PC-3 (cell line): Measurements from ENCODE around the gene SYPL1. TPM values are rescaled to one million over a fixed set of nuclear protein-coding genes. Genes with fewer than 3 reads are reported as not detected.

Experiments
- ATAC-seq: fragments of 200-7000 bp; cut with Tn5 transposase; 2 replicates; pipeline ENCODE4 v1.9.1; 2020; ENCODE audit warnings: mild to moderate bottlenecking, moderate library complexity
- BruUV-seq: library from RNA; stranded (reverse); fragments of 400-500 nt; replicated peaks from 2 replicates; lab custom pipeline; 2021; lab: Mats Ljungman, UMichigan
- CTCF ChIA-PET: fragments of 300-600 bp; sonication (Branson Sonifier 250); formaldehyde crosslinking; loops from one replicate; lab custom pipeline; 2022; ENCODE audit warnings: antibody characterized with exemption; lab: Charles Lee
- POLR2A ChIA-PET: fragments of 300-600 bp; sonication (Branson Sonifier 250); formaldehyde crosslinking; loops from one replicate; lab custom pipeline; 2022; ENCODE audit warnings: antibody characterized with exemption; ENCODE audit not compliant: unreplicated experiment; lab: Charles Lee
- DNase-seq: peaks from one replicate; pipeline ENCODE4 v3.0.0-alpha.2; 2015
- H2AFZ ChIP-seq: fragments of 300-600 bp; sonication (generic); 2 replicates; pipeline ENCODE4 v1.6.0; 2016; ENCODE audit warnings: antibody characterized with exemption, low read length
- H3F3A ChIP-seq: fragments of 300-600 bp; sonication (generic); one replicate; pipeline ENCODE4 v1.6.0; 2017; ENCODE audit warnings: antibody characterized with exemption, low read length, control low read depth, mild to moderate bottlenecking; ENCODE audit not compliant: unreplicated experiment
- H3K27ac ChIP-seq: fragments of 300-600 bp; sonication (generic); 2 replicates; pipeline ENCODE4 v1.5.1; 2016; ENCODE audit warnings: mild to moderate bottlenecking, low read length
- H3K27me3 ChIP-seq: fragments of 300-600 bp; sonication (generic); 2 replicates; pipeline ENCODE4 v1.6.1; 2016; ENCODE audit warnings: low read length, mixed read lengths
- H3K36me3 ChIP-seq: fragments of 300-600 bp; sonication (generic); 2 replicates; pipeline ENCODE4 v1.6.1; 2016; ENCODE audit warnings: low read depth, mixed run types, low read length, mixed read lengths
- H3K4me1 ChIP-seq: fragments of 300-600 bp; sonication (generic); 2 replicates; pipeline ENCODE4 v1.5.1; 2016; ENCODE audit warnings: low read length; ENCODE audit not compliant: insufficient read depth
- H3K4me2 ChIP-seq: fragments of 300-600 bp; sonication (generic); 2 replicates; pipeline ENCODE4 v1.6.0; 2016; ENCODE audit warnings: low read length
- H3K4me3 ChIP-seq: fragments of 300-600 bp; sonication (generic); 2 replicates; pipeline ENCODE4 v1.5.1; 2016; ENCODE audit warnings: mild to moderate bottlenecking, low read length, mixed read lengths
- H3K79me2 ChIP-seq: fragments of 300-600 bp; sonication (generic); 2 replicates; pipeline ENCODE4 v1.6.1; 2017; ENCODE audit warnings: low read length, mixed read lengths
- H3K9ac ChIP-seq: fragments of 300-600 bp; sonication (generic); 2 replicates; pipeline ENCODE4 v1.6.0; 2016; ENCODE audit warnings: mild to moderate bottlenecking, low read length
- H3K9me2 ChIP-seq: fragments of 300-600 bp; sonication (generic); replicated peaks from 2 replicates; pipeline ENCODE4 v1.6.1; 2016; ENCODE audit warnings: mixed run types, low read length, mixed read lengths
- H3K9me3 ChIP-seq: fragments of 300-600 bp; sonication (generic); 2 replicates; pipeline ENCODE4 v1.6.1; 2016; ENCODE audit warnings: low read length, mixed read lengths
- H4K20me1 ChIP-seq: fragments of 300-600 bp; sonication (generic); 2 replicates; pipeline ENCODE4 v1.6.1; 2016; ENCODE audit warnings: low read length, mixed read lengths
- EZH2 ChIP-seq: fragments of 300-600 bp; sonication (generic); IDR thresholded peaks from one replicate; pipeline ENCODE4 v1.6.1; 2017; ENCODE audit warnings: antibody characterized with exemption, mild to moderate bottlenecking, low read length; ENCODE audit not compliant: unreplicated experiment
- EZH2phosphoT487 ChIP-seq: fragments of 300-600 bp; sonication (generic); IDR thresholded peaks from 2 replicates; pipeline ENCODE4 v1.6.1; 2018; ENCODE audit warnings: mild to moderate bottlenecking, antibody characterized with exemption, low read length, borderline replicate concordance
- intact Hi-C: fragments of 100-400 bp; cut with micrococcal nuclease; formaldehyde crosslinking; loops from 2 replicates; pipeline ENCODE4 v1.9.0; 2023
- total RNA-seq: library from RNA; depleted of rRNA; stranded (reverse); fragments of >200 nt; gene quantifications from 2 replicates; pipeline ENCODE4 v1.2.3, GENCODE V29; 2014
- TF ChIP-seq, protein P1 (sequence below): fragments of 300-600 bp; sonication (generic); conservative IDR thresholded peaks from 2 replicates; pipeline ENCODE4 v1.5.1; 2017; ENCODE audit warnings: antibody characterized with exemption, low read depth, mild to moderate bottlenecking, low read length

Gene SYPL1
- total RNA-seq, 1 experiment from 2014 or later, result 45.9 TPM

DNA sequence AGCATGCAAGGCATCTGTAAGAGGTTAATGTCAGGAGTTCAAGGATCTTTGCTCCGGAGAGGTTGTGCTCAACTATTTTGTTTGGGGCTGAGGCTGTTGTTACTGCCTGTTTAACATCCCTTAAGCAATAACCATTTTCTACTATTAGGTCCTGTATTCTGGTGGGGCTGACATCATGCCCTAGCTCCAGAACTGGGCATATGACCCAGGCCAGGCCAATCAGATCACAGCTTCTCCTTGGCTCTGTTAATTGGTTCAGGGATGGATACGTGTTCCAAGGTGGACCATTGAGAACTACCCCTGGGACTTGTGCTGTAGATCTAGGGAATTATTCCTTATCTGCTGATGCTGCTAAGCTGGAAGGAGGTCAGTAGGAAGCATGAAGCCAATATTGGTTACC, 67.0 kb downstream of the SYPL1 start:
- H3K4me1 ChIP-seq, result peaks cover 7% of the 10 kb centered on the region
- BruUV-seq, result no TSS peak
- H3K36me3 ChIP-seq, result no peaks in the 10 kb centered on the region
- H2AFZ ChIP-seq, result no peak overlapping the region
- TF ChIP-seq EZH2 (no peak), EZH2phosphoT487 (no peak)
- TF ChIP-seq, protein P1, sequence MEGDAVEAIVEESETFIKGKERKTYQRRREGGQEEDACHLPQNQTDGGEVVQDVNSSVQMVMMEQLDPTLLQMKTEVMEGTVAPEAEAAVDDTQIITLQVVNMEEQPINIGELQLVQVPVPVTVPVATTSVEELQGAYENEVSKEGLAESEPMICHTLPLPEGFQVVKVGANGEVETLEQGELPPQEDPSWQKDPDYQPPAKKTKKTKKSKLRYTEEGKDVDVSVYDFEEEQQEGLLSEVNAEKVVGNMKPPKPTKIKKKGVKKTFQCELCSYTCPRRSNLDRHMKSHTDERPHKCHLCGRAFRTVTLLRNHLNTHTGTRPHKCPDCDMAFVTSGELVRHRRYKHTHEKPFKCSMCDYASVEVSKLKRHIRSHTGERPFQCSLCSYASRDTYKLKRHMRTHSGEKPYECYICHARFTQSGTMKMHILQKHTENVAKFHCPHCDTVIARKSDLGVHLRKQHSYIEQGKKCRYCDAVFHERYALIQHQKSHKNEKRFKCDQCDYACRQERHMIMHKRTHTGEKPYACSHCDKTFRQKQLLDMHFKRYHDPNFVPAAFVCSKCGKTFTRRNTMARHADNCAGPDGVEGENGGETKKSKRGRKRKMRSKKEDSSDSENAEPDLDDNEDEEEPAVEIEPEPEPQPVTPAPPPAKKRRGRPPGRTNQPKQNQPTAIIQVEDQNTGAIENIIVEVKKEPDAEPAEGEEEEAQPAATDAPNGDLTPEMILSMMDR, result no peak
- intact Hi-C loops, result loop anchor here (10.0 kb wide), 1 partner anchor 650 kb away; no protein-coding TSS in a partner anchor
- H3K9ac ChIP-seq, result no peak overlapping the region
- H3F3A ChIP-seq, result no peaks in the 10 kb centered on the region
- CTCF ChIA-PET, result no interaction called here
- H3K9me2 ChIP-seq, result no peaks in the 10 kb centered on the region
- no peak for ATAC-seq
- no peak overlapping the region for H3K4me3 ChIP-seq
- H3K4me2 ChIP-seq, result no peak overlapping the region
- H3K9me3 ChIP-seq, result no peaks in the 10 kb centered on the region
- H3K27me3 ChIP-seq, result no peaks in the 10 kb centered on the region
- DNase-seq, result no peak
- H3K79me2 ChIP-seq, result no peaks in the 10 kb centered on the region
- POLR2A ChIA-PET, result no interaction called here
- H3K27ac ChIP-seq, result no peak overlapping the region
- no peaks in the 10 kb centered on the region for H4K20me1 ChIP-seq

DNA sequence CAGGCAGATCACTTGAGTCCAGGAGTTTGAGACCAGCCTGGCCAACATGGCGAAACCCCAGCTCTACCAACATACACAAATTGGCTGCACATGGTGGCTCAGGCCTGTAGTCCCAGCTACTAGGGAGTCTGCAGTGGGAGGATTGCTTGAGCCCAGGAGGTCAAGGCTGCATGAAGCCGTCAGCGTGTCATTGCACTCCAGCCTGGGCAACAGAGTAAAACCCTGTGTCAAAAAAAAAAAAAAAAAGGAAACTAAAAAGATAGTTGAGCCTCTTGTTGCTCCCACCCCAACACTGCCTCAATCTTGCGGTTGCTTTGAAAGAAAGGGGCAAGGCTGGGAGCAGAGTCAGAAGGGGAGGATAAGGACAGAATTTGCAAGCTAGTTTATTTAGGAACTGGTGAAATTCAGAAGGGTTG, 69.9 kb downstream of the SYPL1 start:
- TF ChIP-seq, protein P1, result no peak
- TF ChIP-seq EZH2 (no peak), EZH2phosphoT487 (no peak)
- DNase-seq, result no peak
- H4K20me1 ChIP-seq, result no peaks in the 10 kb centered on the region
- no peaks in the 10 kb centered on the region for H3K9me3 ChIP-seq
- H3K4me2 ChIP-seq, result peak overlapping the region; percentile 71
- ChIA-PET CTCF (interaction anchor here (0.6 to 1.7 kb wide), 2 partner anchors 146 to 282 kb away, joined by 4 to 14 read pairs; no protein-coding TSS in a partner anchor), POLR2A (no interaction called here)
- no peak overlapping the region for H3K9ac ChIP-seq
- BruUV-seq, result no TSS peak
- intact Hi-C loops, result loop anchor here (1.0 to 10.0 kb wide), 5 partner anchors 33 to 647 kb away; no protein-coding TSS in a partner anchor
- no peak for ATAC-seq
- H3K27me3 ChIP-seq, result no peaks in the 10 kb centered on the region
- H3K9me2 ChIP-seq, result no peaks in the 10 kb centered on the region
- H2AFZ ChIP-seq, result peak overlapping the region; percentile 67
- H3K27ac ChIP-seq, result no peak overlapping the region
- H3K36me3 ChIP-seq, result no peaks in the 10 kb centered on the region
- H3F3A ChIP-seq, result no peaks in the 10 kb centered on the region
- no peak overlapping the region for H3K4me3 ChIP-seq
- H3K4me1 ChIP-seq, result peaks cover 5% of the 10 kb centered on the region
- no peaks in the 10 kb centered on the region for H3K79me2 ChIP-seq

GRCh38 chr7:106041140-106041717, 70.9 kb downstream of the SYPL1 start:
- no peaks in the 10 kb centered on the region for H3K27me3 ChIP-seq
- DNase-seq (peak; percentile 79), ATAC-seq (peak; percentile 66)
- no peak overlapping the region for H3K27ac ChIP-seq
- no peak overlapping the region for H3K4me2 ChIP-seq
- no peak overlapping the region for H3K4me3 ChIP-seq
- H3K4me1 ChIP-seq, result peaks cover 5% of the 10 kb centered on the region
- TF ChIP-seq, protein P1, result peak; percentile 97
- TF ChIP-seq EZH2phosphoT487, result no peak
- H3K9ac ChIP-seq, result no peak overlapping the region
- H3F3A ChIP-seq, result no peaks in the 10 kb centered on the region
- CTCF ChIA-PET, result interaction anchor here (0.6 to 1.6 kb wide), 2 partner anchors 280 to 322 kb away, joined by 4 to 5 read pairs; no protein-coding TSS in a partner anchor
- no peaks in the 10 kb centered on the region for H3K9me2 ChIP-seq
- H3K9me3 ChIP-seq, result no peaks in the 10 kb centered on the region
- no peaks in the 10 kb centered on the region for H3K36me3 ChIP-seq
- BruUV-seq, result no TSS peak
- no peaks in the 10 kb centered on the region for H3K79me2 ChIP-seq
- no peaks in the 10 kb centered on the region for H4K20me1 ChIP-seq
- POLR2A ChIA-PET, result no interaction called here
- 0 out of 2 replicates have a peak overlapping the region, but pooled peaks have one; percentile 5 for H2AFZ ChIP-seq
- intact Hi-C loops, result loop anchor here (2.0 to 10.0 kb wide), 3 partner anchors 164 to 646 kb away; partner anchors contain the start of gene ATXN7L1
